Retinal pigment epithelial cell (primary cell): ENCODE data around the gene HTR3D.
A peak's percentile ranks its signal among the peaks of the same experiment; 100 is the strongest.
"Not testable (repeated sequence)": the region's sequence is repeated elsewhere in the genome, so short reads cannot be mapped to it uniquely, and the experiment has no call there.

Source experiments
- DNase-seq: peaks from one replicate; pipeline ENCODE4 v3.0.0-alpha.2; 2010; ENCODE audit warnings: low read depth
- H3K4me3 ChIP-seq: 2 replicates; pipeline ENCODE4 v1.5.1; 2011; ENCODE audit warnings: mild to moderate bottlenecking, low read length, control low read depth, moderate library complexity
- CTCF ChIP-seq: conservative IDR thresholded peaks from 2 replicates; pipeline ENCODE4 v1.5.1; 2011; ENCODE audit warnings: low read depth, low read length, control low read depth, inconsistent platforms

The HTR3D gene

GRCh38 chr3:183991403-183991802 is 40.1 kb upstream of the HTR3D start:
- no peak overlapping the region for H3K4me3 ChIP-seq
- no peak for TF ChIP-seq CTCF
- no peak for DNase-seq

- H3K4me3 ChIP-seq = no peak overlapping the region
- no peak for DNase-seq
- no peak for TF ChIP-seq CTCF
Observed at GRCh38 chr3:184001761-184002160, 29.8 kb upstream of the HTR3D start.

GRCh38 chr3:184002469-184002868 is 29.1 kb upstream of the HTR3D start:
- no peak for DNase-seq
- TF ChIP-seq CTCF = no peak
- H3K4me3 ChIP-seq = no peak overlapping the region

- no peak for TF ChIP-seq CTCF
- H3K4me3 ChIP-seq = no peak overlapping the region
- DNase-seq = peak; percentile 94
Observed at GRCh38 chr3:184003187-184003967, 28.2 kb upstream of the HTR3D start.

- peak; percentile 72 for DNase-seq
- TF ChIP-seq CTCF = no peak
- no peak overlapping the region for H3K4me3 ChIP-seq
Observed at GRCh38 chr3:184004476-184004875, 27.1 kb upstream of the HTR3D start.

GRCh38 chr3:184005941-184006507 is 25.5 kb upstream of the HTR3D start:
- peak overlapping the region; percentile 0 for H3K4me3 ChIP-seq

GRCh38 chr3:184007143-184007813 is 24.3 kb upstream of the HTR3D start:
- H3K4me3 ChIP-seq, DNase-seq: not testable (repeated sequence)

More at GRCh38 chr3:184005941-184006507, 25.5 kb upstream of the HTR3D start:
- peak; percentile 87 for DNase-seq
- TF ChIP-seq CTCF = no peak
